ENCODE results near the gene GOSR2. TPM values are rescaled to one million over a fixed set of nuclear protein-coding genes. Genes with fewer than 3 reads are reported as not detected.

The GOSR2 gene
- total RNA-seq, 1 experiment from 2014 or later = 36.5 TPM

DNA sequence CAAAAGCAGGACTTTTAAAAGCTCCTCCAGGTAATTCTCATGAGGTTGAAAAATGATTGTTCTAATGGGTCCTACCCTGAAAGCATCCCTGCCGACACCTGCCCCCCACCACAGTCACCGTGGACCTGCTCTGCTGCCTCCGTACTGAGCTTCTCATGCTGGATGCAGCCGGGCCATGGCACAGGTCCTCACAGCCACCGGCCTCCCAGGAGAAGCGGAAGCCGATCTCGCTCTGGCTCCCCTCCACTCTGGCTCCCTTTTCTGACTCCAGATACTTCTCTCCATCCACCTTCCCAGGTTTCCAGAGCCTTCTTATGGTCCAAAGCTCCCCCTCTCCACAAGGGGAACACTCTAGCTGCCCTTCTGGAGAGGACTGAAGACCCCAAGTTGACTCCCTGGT, 45.9 kb downstream of the GOSR2 start:
- ChIA-PET CTCF (no interaction called here), POLR2A (no interaction called here)
- H3K9me3 ChIP-seq (ENCODE audit: control insufficient read depth, insufficient read depth, low read depth, low read length) = no peaks in the 10 kb centered on the region
- in situ Hi-C loops (cut with HindIII; ENCODE audit: low pct_unique_long_range_greater_than_20kb, low sequenced_read_pairs) (no loop called here), intact Hi-C loops (cut with micrococcal nuclease; ENCODE audit: unreplicated experiment) (no loop called here)
- DNase-seq (ENCODE audit: low read depth, low spot score) (no peak), ATAC-seq (no peak)
- H3K36me3 ChIP-seq (ENCODE audit: control insufficient read depth, insufficient read depth, low read length) = no peaks in the 10 kb centered on the region
- TF ChIP-seq POLR2AphosphoS5 (IDR thresholded peaks at IDR 0.05; ENCODE audit: low read depth, low read length) (no peak), SIN3A (IDR thresholded peaks at IDR 0.05; ENCODE audit: borderline replicate concordance, insufficient read depth, low read depth, low read length) (no peak), TCF7L2 (IDR thresholded peaks at IDR 0.05; ENCODE audit: low read depth, low read length) (no peak)
- TF ChIP-seq, protein P1, sequence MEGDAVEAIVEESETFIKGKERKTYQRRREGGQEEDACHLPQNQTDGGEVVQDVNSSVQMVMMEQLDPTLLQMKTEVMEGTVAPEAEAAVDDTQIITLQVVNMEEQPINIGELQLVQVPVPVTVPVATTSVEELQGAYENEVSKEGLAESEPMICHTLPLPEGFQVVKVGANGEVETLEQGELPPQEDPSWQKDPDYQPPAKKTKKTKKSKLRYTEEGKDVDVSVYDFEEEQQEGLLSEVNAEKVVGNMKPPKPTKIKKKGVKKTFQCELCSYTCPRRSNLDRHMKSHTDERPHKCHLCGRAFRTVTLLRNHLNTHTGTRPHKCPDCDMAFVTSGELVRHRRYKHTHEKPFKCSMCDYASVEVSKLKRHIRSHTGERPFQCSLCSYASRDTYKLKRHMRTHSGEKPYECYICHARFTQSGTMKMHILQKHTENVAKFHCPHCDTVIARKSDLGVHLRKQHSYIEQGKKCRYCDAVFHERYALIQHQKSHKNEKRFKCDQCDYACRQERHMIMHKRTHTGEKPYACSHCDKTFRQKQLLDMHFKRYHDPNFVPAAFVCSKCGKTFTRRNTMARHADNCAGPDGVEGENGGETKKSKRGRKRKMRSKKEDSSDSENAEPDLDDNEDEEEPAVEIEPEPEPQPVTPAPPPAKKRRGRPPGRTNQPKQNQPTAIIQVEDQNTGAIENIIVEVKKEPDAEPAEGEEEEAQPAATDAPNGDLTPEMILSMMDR (IDR thresholded peaks at IDR 0.05) = no peak
- TF ChIP-seq, protein P2, sequence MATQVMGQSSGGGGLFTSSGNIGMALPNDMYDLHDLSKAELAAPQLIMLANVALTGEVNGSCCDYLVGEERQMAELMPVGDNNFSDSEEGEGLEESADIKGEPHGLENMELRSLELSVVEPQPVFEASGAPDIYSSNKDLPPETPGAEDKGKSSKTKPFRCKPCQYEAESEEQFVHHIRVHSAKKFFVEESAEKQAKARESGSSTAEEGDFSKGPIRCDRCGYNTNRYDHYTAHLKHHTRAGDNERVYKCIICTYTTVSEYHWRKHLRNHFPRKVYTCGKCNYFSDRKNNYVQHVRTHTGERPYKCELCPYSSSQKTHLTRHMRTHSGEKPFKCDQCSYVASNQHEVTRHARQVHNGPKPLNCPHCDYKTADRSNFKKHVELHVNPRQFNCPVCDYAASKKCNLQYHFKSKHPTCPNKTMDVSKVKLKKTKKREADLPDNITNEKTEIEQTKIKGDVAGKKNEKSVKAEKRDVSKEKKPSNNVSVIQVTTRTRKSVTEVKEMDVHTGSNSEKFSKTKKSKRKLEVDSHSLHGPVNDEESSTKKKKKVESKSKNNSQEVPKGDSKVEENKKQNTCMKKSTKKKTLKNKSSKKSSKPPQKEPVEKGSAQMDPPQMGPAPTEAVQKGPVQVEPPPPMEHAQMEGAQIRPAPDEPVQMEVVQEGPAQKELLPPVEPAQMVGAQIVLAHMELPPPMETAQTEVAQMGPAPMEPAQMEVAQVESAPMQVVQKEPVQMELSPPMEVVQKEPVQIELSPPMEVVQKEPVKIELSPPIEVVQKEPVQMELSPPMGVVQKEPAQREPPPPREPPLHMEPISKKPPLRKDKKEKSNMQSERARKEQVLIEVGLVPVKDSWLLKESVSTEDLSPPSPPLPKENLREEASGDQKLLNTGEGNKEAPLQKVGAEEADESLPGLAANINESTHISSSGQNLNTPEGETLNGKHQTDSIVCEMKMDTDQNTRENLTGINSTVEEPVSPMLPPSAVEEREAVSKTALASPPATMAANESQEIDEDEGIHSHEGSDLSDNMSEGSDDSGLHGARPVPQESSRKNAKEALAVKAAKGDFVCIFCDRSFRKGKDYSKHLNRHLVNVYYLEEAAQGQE (IDR thresholded peaks at IDR 0.05; ENCODE audit: insufficient read depth in 1 of 2, low read depth in 2 of 2, low read length in 1 of 2) = no peak
- peaks cover 5% of the 10 kb centered on the region; the same call in 1 of the 2 replicates for H3K4me1 ChIP-seq (ENCODE audit: control insufficient read depth, insufficient read depth, low read length)
- no peak overlapping the region for H3K27ac ChIP-seq (ENCODE audit: low read length)
- H3K4me3 ChIP-seq (ENCODE audit: low read depth in 2 of 2, low read length in 2 of 2) = no peak overlapping the region
- no TSS peak for BruUV-seq (replicated peaks)
- no peaks in the 10 kb centered on the region; the same call in 1 of the 2 replicates for H3K27me3 ChIP-seq (ENCODE audit: control insufficient read depth, insufficient read depth, low read length)

DNA sequence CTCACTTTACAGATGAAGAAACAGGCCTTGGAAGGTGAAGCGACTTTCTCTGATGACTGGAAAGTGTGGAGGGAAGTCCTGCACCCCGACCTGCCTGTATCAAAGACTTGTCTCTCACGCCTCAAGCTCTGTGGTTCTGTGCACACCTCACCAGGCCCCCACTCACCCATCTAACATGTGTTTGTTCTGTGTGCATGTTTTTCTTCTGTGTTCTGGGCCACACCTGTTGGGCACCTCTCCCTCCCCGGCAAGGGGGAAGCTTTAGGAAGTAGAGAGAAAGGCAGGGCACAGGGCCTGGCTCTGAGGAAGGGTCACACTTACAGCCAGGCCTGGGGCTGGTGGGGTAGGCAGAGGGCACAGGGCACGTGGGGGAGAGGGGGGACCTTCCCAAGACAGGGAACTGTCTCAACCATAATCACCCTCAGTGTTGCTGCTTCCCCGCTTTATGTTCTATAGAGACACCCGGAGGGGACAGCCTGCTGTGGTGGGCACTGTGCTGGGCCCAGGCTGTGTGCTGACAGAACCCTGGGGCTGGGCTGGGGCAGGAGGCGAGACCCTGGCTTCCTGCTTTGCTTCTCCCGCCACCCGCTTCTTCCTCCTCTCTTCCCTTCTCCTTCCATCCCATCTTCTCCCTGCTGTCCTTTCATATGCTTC, 48.8 kb downstream of the GOSR2 start:
- H3K9me3 ChIP-seq (ENCODE audit: control insufficient read depth, insufficient read depth, low read depth, low read length) = no peaks in the 10 kb centered on the region
- in situ Hi-C loops (cut with HindIII; ENCODE audit: low pct_unique_long_range_greater_than_20kb, low sequenced_read_pairs) (no loop called here), intact Hi-C loops (cut with micrococcal nuclease; ENCODE audit: unreplicated experiment) (no loop called here)
- no peak for TF ChIP-seq SIN3A (IDR thresholded peaks at IDR 0.05; ENCODE audit: borderline replicate concordance, insufficient read depth, low read depth, low read length)
- TF ChIP-seq, protein P2 (IDR thresholded peaks at IDR 0.05; ENCODE audit: insufficient read depth in 1 of 2, low read depth in 2 of 2, low read length in 1 of 2) = no peak
- TF ChIP-seq, protein P1 (IDR thresholded peaks at IDR 0.05) = no peak
- no peak for TF ChIP-seq TCF7L2 (IDR thresholded peaks at IDR 0.05; ENCODE audit: low read depth, low read length)
- TF ChIP-seq POLR2AphosphoS5 (IDR thresholded peaks at IDR 0.05; ENCODE audit: low read depth, low read length) = no peak
- peaks cover 5% of the 10 kb centered on the region; the same call in 1 of the 2 replicates for H3K4me1 ChIP-seq (ENCODE audit: control insufficient read depth, insufficient read depth, low read length)
- ATAC-seq (no peak), DNase-seq (ENCODE audit: low read depth, low spot score) (no peak)
- no peaks in the 10 kb centered on the region; the same call in 1 of the 2 replicates for H3K27me3 ChIP-seq (ENCODE audit: control insufficient read depth, insufficient read depth, low read length)
- no peak overlapping the region for H3K27ac ChIP-seq (ENCODE audit: low read length)
- CTCF ChIA-PET = no interaction called here
- H3K4me3 ChIP-seq (ENCODE audit: low read depth in 2 of 2, low read length in 2 of 2) = no peak overlapping the region
- POLR2A ChIA-PET = no interaction called here
- BruUV-seq (replicated peaks) = no TSS peak
- no peaks in the 10 kb centered on the region for H3K36me3 ChIP-seq (ENCODE audit: control insufficient read depth, insufficient read depth, low read length)

Data from Panc1 (cell line).